GM18861 (cell line): ENCODE data around the gene TNNI2.
"Not testable (repeated sequence)": the region's sequence is repeated elsewhere in the genome, so short reads cannot be mapped to it uniquely, and the experiment has no call there.

Experiments
- ATAC-seq: cut with Tn5 transposase; IDR thresholded peaks from one replicate; pipeline ENCODE4 v1.9.1; 2021; ENCODE audit not compliant: unreplicated experiment

Gene TNNI2

GRCh38 chr11:1871531-1871930, 32.8 kb downstream of the TNNI2 start:
- no peak for ATAC-seq

GRCh38 chr11:1872267-1872985, 33.6 kb downstream of the TNNI2 start:
- ATAC-seq = no peak

- no peak for ATAC-seq
Measured at GRCh38 chr11:1873048-1873812, 34.4 kb downstream of the TNNI2 start.

GRCh38 chr11:1873813-1874150, 35.0 kb downstream of the TNNI2 start:
- ATAC-seq = not testable (repeated sequence)

GRCh38 chr11:1874441-1875092, 35.8 kb downstream of the TNNI2 start:
- ATAC-seq = not testable (repeated sequence)

- ATAC-seq = no peak
Measured at GRCh38 chr11:1875093-1875850, 36.5 kb downstream of the TNNI2 start.

GRCh38 chr11:1875851-1876301, 37.1 kb downstream of the TNNI2 start:
- not testable (repeated sequence) for ATAC-seq

GRCh38 chr11:1876361-1877063, 37.7 kb downstream of the TNNI2 start:
- no peak for ATAC-seq

GRCh38 chr11:1877211-1878136, 38.7 kb downstream of the TNNI2 start:
- no peak for ATAC-seq

GRCh38 chr11:1878137-1879031, 39.6 kb downstream of the TNNI2 start:
- no peak for ATAC-seq

GRCh38 chr11:1879342-1879940, 40.7 kb downstream of the TNNI2 start:
- no peak for ATAC-seq

GRCh38 chr11:1879941-1880720, 41.4 kb downstream of the TNNI2 start:
- no peak for ATAC-seq

- ATAC-seq = no peak
Measured at GRCh38 chr11:1880746-1881441, 42.1 kb downstream of the TNNI2 start.

GRCh38 chr11:1881442-1882264, 42.9 kb downstream of the TNNI2 start:
- ATAC-seq = no peak

GRCh38 chr11:1882265-1883238, 43.8 kb downstream of the TNNI2 start:
- no peak for ATAC-seq
